ENCODE results near the gene NPIPA1.
A peak's percentile ranks its signal among the peaks of the same experiment; 100 is the strongest.

Gene NPIPA1

DNA sequence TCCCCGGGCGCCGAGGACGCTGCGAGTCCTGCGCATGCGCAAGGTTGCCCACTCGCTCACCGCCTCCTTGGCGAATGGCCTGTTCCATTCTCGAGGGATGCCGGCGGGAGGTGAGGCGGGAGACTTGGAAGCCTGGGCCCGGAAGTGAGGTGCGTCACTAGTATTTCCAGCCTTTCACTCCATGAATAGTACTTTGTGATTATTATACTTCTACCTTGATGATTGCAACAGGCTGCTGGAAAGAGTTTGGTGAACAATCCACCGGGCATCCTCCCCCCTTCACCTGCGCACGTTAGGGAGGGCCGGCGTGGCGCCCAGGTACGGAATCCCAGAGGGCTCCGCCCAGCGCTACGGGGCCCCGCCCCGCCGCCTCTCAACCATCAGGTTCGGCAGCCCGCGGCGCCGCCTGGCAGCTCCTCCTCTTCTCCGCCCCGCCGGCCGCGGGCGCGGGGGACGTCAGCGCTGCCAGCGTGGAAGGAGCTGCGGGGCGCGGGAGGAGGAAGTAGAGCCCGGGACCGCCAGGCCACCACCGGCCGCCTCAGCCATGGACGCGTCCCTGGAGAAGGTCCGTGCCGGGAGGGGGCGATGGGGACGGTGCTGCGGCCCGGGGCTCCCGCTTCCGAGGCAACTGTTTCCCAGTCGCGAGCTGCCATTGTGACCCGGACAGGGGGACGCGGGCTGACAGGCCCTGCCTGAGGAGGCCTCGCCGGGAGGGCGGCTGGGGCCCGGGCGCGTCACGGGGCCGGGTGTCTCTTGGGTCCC lies 37.6 kb downstream of the NPIPA1 start, which contains the start of gene PDXDC1 (continued):
- peak; percentile 98 for TF ChIP-seq HIC1 (tag by site-specific recombination; IDR thresholded peaks at IDR 0.05)
- peak; percentile 92 for TF ChIP-seq KLF8 (tag by site-specific recombination; IDR thresholded peaks at IDR 0.05)
- peak; percentile 64 for TF ChIP-seq KLF9 (tag by site-specific recombination; IDR thresholded peaks at IDR 0.05; ENCODE audit: low read depth)
- TF ChIP-seq ZNF843 (tag by site-specific recombination; IDR thresholded peaks at IDR 0.05) = peak; percentile 34; the same call in 1 of the 2 replicates
- peak; percentile 46 for TF ChIP-seq ZNF600 (tag by site-specific recombination; IDR thresholded peaks at IDR 0.05)
- TF ChIP-seq ZNF501 (tag by site-specific recombination; IDR thresholded peaks at IDR 0.05) = peak; percentile 80
- peak; percentile 93 for TF ChIP-seq ZNF561 (tag by site-specific recombination; IDR thresholded peaks at IDR 0.05; ENCODE audit: borderline replicate concordance)
- TF ChIP-seq, protein P1, sequence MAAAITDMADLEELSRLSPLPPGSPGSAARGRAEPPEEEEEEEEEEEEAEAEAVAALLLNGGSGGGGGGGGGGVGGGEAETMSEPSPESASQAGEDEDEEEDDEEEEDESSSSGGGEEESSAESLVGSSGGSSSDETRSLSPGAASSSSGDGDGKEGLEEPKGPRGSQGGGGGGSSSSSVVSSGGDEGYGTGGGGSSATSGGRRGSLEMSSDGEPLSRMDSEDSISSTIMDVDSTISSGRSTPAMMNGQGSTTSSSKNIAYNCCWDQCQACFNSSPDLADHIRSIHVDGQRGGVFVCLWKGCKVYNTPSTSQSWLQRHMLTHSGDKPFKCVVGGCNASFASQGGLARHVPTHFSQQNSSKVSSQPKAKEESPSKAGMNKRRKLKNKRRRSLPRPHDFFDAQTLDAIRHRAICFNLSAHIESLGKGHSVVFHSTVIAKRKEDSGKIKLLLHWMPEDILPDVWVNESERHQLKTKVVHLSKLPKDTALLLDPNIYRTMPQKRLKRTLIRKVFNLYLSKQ (tag by site-specific recombination; IDR thresholded peaks at IDR 0.05; ENCODE audit: borderline replicate concordance) = 0 out of 2 replicates have a peak, but pooled peaks have one; percentile 15
- peak; percentile 86 for TF ChIP-seq KLF1 (tag by site-specific recombination; IDR thresholded peaks at IDR 0.05)
- peak; percentile 64 for TF ChIP-seq ZFHX2 (tag by site-specific recombination; conservative IDR thresholded peaks at IDR 0.05)
- TF ChIP-seq SP7 (tag by site-specific recombination; IDR thresholded peaks at IDR 0.05) = peak; percentile 42; the same call in 1 of the 2 replicates
- TF ChIP-seq ZNF341 (tag by site-specific recombination; IDR thresholded peaks at IDR 0.05; ENCODE audit: low read depth) = peak; percentile 78
- TF ChIP-seq EGR2 (tag by site-specific recombination; IDR thresholded peaks at IDR 0.05; ENCODE audit: low read depth) = peak; percentile 72
- peak; percentile 85 for TF ChIP-seq IKZF3 (tag by site-specific recombination; IDR thresholded peaks at IDR 0.05)
- peak; percentile 68 for TF ChIP-seq ZNF121 (tag by site-specific recombination; IDR thresholded peaks at IDR 0.05)
- TF ChIP-seq, protein P2, sequence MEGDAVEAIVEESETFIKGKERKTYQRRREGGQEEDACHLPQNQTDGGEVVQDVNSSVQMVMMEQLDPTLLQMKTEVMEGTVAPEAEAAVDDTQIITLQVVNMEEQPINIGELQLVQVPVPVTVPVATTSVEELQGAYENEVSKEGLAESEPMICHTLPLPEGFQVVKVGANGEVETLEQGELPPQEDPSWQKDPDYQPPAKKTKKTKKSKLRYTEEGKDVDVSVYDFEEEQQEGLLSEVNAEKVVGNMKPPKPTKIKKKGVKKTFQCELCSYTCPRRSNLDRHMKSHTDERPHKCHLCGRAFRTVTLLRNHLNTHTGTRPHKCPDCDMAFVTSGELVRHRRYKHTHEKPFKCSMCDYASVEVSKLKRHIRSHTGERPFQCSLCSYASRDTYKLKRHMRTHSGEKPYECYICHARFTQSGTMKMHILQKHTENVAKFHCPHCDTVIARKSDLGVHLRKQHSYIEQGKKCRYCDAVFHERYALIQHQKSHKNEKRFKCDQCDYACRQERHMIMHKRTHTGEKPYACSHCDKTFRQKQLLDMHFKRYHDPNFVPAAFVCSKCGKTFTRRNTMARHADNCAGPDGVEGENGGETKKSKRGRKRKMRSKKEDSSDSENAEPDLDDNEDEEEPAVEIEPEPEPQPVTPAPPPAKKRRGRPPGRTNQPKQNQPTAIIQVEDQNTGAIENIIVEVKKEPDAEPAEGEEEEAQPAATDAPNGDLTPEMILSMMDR (tag by site-specific recombination; IDR thresholded peaks at IDR 0.05) = peak; percentile 59; the same call in 1 of the 2 replicates
- peak; percentile 38; the same call in 1 of the 2 replicates for TF ChIP-seq GLIS1 (tag by site-specific recombination; IDR thresholded peaks at IDR 0.05)
- TF ChIP-seq ZBTB11 (tag by site-specific recombination; conservative IDR thresholded peaks at IDR 0.05; ENCODE audit: low read depth) = peak; percentile 51; the same call in 1 of the 2 replicates
- TF ChIP-seq, protein P3, sequence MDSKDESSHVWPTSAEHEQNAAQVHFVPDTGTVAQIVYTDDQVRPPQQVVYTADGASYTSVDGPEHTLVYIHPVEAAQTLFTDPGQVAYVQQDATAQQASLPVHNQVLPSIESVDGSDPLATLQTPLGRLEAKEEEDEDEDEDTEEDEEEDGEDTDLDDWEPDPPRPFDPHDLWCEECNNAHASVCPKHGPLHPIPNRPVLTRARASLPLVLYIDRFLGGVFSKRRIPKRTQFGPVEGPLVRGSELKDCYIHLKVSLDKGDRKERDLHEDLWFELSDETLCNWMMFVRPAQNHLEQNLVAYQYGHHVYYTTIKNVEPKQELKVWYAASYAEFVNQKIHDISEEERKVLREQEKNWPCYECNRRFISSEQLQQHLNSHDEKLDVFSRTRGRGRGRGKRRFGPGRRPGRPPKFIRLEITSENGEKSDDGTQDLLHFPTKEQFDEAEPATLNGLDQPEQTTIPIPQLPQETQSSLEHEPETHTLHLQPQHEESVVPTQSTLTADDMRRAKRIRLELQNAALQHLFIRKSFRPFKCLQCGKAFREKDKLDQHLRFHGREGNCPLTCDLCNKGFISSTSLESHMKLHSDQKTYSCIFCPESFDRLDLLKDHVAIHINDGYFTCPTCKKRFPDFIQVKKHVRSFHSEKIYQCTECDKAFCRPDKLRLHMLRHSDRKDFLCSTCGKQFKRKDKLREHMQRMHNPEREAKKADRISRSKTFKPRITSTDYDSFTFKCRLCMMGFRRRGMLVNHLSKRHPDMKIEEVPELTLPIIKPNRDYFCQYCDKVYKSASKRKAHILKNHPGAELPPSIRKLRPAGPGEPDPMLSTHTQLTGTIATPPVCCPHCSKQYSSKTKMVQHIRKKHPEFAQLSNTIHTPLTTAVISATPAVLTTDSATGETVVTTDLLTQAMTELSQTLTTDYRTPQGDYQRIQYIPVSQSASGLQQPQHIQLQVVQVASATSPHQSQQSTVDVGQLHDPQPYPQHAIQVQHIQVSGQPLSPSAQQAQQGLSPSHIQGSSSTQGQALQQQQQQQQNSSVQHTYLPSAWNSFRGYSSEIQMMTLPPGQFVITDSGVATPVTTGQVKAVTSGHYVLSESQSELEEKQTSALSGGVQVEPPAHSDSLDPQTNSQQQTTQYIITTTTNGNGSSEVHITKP (tag by site-specific recombination; IDR thresholded peaks at IDR 0.05) = peak; percentile 99
- peak; percentile 98 for TF ChIP-seq ZBTB20 (tag by site-specific recombination; IDR thresholded peaks at IDR 0.05)
- TF ChIP-seq ZNF366 (tag by site-specific recombination; conservative IDR thresholded peaks at IDR 0.05) = 0 out of 2 replicates have a peak, but pooled peaks have one; percentile 29
- peak; percentile 99 for TF ChIP-seq ZBTB26 (tag by site-specific recombination; optimal IDR thresholded peaks at IDR 0.05)
- TF ChIP-seq SP2 (tag by site-specific recombination; IDR thresholded peaks at IDR 0.05) = peak; percentile 64
- TF ChIP-seq ZSCAN16 (tag by site-specific recombination; IDR thresholded peaks at IDR 0.05) = peak; percentile 57; the same call in 1 of the 2 replicates
- TF ChIP-seq HOXD13 (CRISPR knock-in tag; IDR thresholded peaks at IDR 0.05; ENCODE audit: borderline replicate concordance) = peak; percentile 80; the same call in 1 of the 2 replicates
